DND-41 (cell line): Measurements from ENCODE around the gene ZNF528.

Experiments
- ATAC-seq: fragments of 200-7000 bp; cut with Tn5 transposase; 3 replicates; pipeline ENCODE4 v1.9.1; 2021; ENCODE audit warnings: low read depth; ENCODE audit not compliant: insufficient read depth
- DNase-seq: peaks from one replicate; pipeline ENCODE4 v3.0.0-alpha.2; 2020
- H2AFZ ChIP-seq: 2 replicates; pipeline ENCODE4 v1.6.0; 2012; ENCODE audit warnings: low read depth, low read length
- H3K27ac ChIP-seq: 2 replicates; pipeline ENCODE4 v1.5.1; 2012; ENCODE audit warnings: low read length, inconsistent platforms
- H3K27me3 ChIP-seq: fragments of 200-600 bp; sonication (generic); 2 replicates; pipeline ENCODE4 v1.6.0; 2012; ENCODE audit warnings: low read length, mild to moderate bottlenecking, inconsistent platforms; ENCODE audit not compliant: insufficient read depth, poor library complexity
- H3K36me3 ChIP-seq: 2 replicates; pipeline ENCODE4 v1.5.1; 2012; ENCODE audit warnings: low read length, inconsistent platforms; ENCODE audit not compliant: insufficient read depth
- H3K4me1 ChIP-seq: 2 replicates; pipeline ENCODE4 v1.5.1; 2012; ENCODE audit warnings: mild to moderate bottlenecking, low read length; ENCODE audit not compliant: insufficient read depth
- H3K4me2 ChIP-seq: 2 replicates; pipeline ENCODE4 v1.6.0; 2012; ENCODE audit warnings: mild to moderate bottlenecking, moderate library complexity, low read length, inconsistent platforms; ENCODE audit not compliant: insufficient read depth
- H3K4me3 ChIP-seq, 2 experiments: fragments of 200-600 bp in 1 of 2; shearing (Covaris generic) in 1 of 2; 2 replicates each; pipeline ENCODE4 v1.5.1; 2012 to 2016; ENCODE audit warnings: inconsistent platforms in 2 of 2, low read length in 2 of 2, mild to moderate bottlenecking in 2 of 2, low read depth in 1 of 2, moderate library complexity in 1 of 2
- H3K79me2 ChIP-seq: 2 replicates; pipeline ENCODE4 v1.6.0; 2012; ENCODE audit warnings: low read length, inconsistent platforms; ENCODE audit not compliant: insufficient read depth
- H3K9ac ChIP-seq: 2 replicates; pipeline ENCODE4 v1.6.0; 2012; ENCODE audit warnings: low read depth, mild to moderate bottlenecking, inconsistent platforms, low read length, moderate library complexity
- H3K9me3 ChIP-seq: 2 replicates; pipeline ENCODE4 v1.5.1; 2012; ENCODE audit warnings: low read length, moderate library complexity, mild to moderate bottlenecking, inconsistent platforms; ENCODE audit not compliant: insufficient read depth, severe bottlenecking
- H4K20me1 ChIP-seq: 2 replicates; pipeline ENCODE4 v1.6.0; 2012; ENCODE audit warnings: low read length; ENCODE audit not compliant: insufficient read depth
- CTCF ChIP-seq: IDR thresholded peaks from 2 replicates; pipeline ENCODE4 v1.5.1; 2012; ENCODE audit warnings: borderline replicate concordance, low read length, moderate library complexity, mild to moderate bottlenecking; ENCODE audit not compliant: poor library complexity, severe bottlenecking; ENCODE audit errors: extremely low read depth
- EZH2 ChIP-seq: IDR thresholded peaks from 3 replicates; pipeline ENCODE4 v1.6.1; 2012; ENCODE audit warnings: borderline replicate concordance, low read depth, mild to moderate bottlenecking, moderate library complexity, low read length, inconsistent platforms; ENCODE audit not compliant: severe bottlenecking

The ZNF528 gene

GRCh38 chr19:52442179-52442578 is 44.5 kb downstream of the ZNF528 start:
- peaks cover 10% of the 10 kb centered on the region for H3K9me3 ChIP-seq
- no peak overlapping the region for H3K9ac ChIP-seq
- no peaks in the 10 kb centered on the region for H3K27me3 ChIP-seq
- no peak overlapping the region for H3K27ac ChIP-seq
- no peak overlapping the region for H3K4me3 ChIP-seq
- H3K4me1 ChIP-seq, result no peaks in the 10 kb centered on the region
- DNase-seq, result no peak
- H3K79me2 ChIP-seq, result no peaks in the 10 kb centered on the region
- no peak overlapping the region for H2AFZ ChIP-seq
- H3K36me3 ChIP-seq, result no peaks in the 10 kb centered on the region
- H3K4me2 ChIP-seq, result no peak overlapping the region
- no peak for TF ChIP-seq EZH2
- no peak for TF ChIP-seq CTCF
- H4K20me1 ChIP-seq, result no peaks in the 10 kb centered on the region
- no peak for ATAC-seq

- Histone ChIP-seq H3K27me3 (no peaks in the 10 kb centered on the region), H2AFZ (no peak overlapping the region), H3K4me2 (no peak overlapping the region), H3K9me3 (peaks cover 10% of the 10 kb centered on the region), H3K4me1 (no peaks in the 10 kb centered on the region), H3K79me2 (no peaks in the 10 kb centered on the region), H3K36me3 (no peaks in the 10 kb centered on the region), H3K9ac (no peak overlapping the region), H4K20me1 (no peaks in the 10 kb centered on the region), H3K27ac (no peak overlapping the region), H3K4me3 (no peak overlapping the region)
- DNase-seq, result no peak
- no peak for TF ChIP-seq EZH2
- no peak for TF ChIP-seq CTCF
- ATAC-seq, result no peak
Measured at GRCh38 chr19:52444506-52444905, 46.9 kb downstream of the ZNF528 start.

- DNase-seq (no peak), ATAC-seq (no peak)
- no peak overlapping the region for H3K27ac ChIP-seq
- no peaks in the 10 kb centered on the region for H3K27me3 ChIP-seq
- H3K4me2 ChIP-seq, result no peak overlapping the region
- H3K9me3 ChIP-seq, result peaks cover 5% of the 10 kb centered on the region
- no peak overlapping the region for H3K4me3 ChIP-seq
- H4K20me1 ChIP-seq, result no peaks in the 10 kb centered on the region
- TF ChIP-seq CTCF (no peak), EZH2 (no peak)
- no peak overlapping the region for H3K9ac ChIP-seq
- no peaks in the 10 kb centered on the region for H3K79me2 ChIP-seq
- H3K36me3 ChIP-seq, result no peaks in the 10 kb centered on the region
- H2AFZ ChIP-seq, result no peak overlapping the region
- H3K4me1 ChIP-seq, result no peaks in the 10 kb centered on the region
Measured at GRCh38 chr19:52451241-52451640, 53.6 kb downstream of the ZNF528 start.
